ENCODE measurements around the gene RPS10.

DNA sequence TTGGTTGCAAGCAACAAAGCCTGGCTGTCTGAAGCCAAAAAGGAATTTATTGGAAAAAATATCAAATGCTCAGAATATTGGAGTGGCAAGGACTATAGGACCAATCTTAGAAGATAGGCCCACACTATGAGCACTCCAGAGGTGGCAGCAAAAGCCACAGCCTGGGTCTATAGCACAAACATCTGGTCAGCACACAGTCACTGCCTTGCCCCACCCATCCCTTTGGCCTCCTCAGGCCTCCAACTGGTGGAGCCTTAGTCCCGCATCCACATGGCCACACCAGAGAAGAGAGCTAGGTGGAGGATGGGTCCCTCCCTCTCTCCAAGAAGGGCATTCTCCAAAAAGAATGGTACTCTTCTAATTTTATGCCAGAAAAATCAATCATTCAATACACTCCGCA, 47.4 kb downstream of the RPS10 start:
- TF ChIP-seq CTCF (IDR thresholded peaks at IDR 0.05) (no peak), POLR2AphosphoS5 (IDR thresholded peaks at IDR 0.05; ENCODE audit: low read depth, low read length) (no peak), SIN3A (IDR thresholded peaks at IDR 0.05; ENCODE audit: borderline replicate concordance, insufficient read depth, low read depth, low read length) (no peak)

All from Panc1 (cell line).